T-helper 22 cell (primary cell): ENCODE data around the gene TIGD1.
"Not testable (repeated sequence)": the region's sequence is repeated elsewhere in the genome, so short reads cannot be mapped to it uniquely, and the experiment has no call there.

Source experiments
- DNase-seq: peaks from one replicate; pipeline ENCODE4 v3.0.0-alpha.2; 2020; ENCODE audit warnings: low read depth

Gene TIGD1

DNA sequence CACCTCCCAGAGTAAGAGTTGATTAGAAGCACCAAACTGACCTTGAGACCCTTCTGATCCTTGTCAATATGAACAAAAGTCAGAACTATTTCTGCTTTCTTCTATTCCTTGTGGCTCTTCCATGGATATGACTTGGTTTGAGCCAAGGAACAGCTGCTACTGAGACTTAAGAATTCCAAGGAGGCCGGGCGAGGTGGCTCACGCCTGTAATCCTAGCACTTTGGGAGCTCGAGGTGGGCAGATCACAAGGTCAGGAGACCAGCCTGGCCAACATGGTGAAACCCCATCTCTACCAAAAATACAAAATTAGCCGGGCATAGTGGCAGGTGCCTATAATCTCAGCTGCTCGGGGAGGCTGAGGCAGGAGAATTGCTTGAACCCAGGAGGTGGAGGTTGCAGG, 20.1 kb upstream of the TIGD1 start:
- DNase-seq = not testable (repeated sequence)

DNA sequence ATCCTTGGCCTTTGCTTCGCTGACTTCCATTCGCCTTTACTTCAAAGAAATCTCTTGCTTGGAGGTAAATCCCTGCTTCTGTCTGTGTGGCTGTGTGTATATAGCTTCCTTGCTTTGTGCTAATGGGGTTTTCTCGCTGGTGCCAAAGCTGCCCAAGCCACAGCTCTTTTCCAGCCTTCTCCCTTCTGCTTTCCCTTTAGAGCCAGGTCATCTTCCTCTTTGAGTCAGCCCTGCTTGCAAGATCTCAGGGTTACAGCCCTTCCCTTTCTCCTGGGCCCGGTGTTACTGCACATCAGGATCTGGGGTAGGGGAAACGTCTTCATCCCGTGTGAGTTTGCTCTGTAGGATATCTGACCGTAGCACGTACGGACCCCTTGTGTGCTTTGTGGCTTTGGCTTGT, 19.2 kb upstream of the TIGD1 start:
- no peak for DNase-seq

DNA sequence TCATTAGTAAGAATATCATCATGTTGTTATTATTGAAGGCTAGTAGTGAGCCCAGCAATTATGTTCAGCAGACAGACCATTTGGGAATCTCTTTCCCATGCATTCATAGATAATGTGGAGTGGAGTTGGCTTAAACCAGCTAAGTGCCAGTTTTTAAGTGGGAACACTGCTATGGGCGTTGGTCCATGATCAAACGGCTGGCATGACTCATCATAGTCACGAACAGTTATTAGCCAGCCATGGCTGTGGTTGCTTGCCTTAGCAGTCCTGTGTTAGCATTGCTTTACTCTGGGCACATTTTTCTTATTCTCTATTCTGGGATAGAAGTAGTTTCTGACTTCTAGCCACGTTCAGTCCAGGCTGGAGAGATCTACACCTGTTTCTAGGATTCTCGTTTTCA, 17.8 kb upstream of the TIGD1 start:
- DNase-seq = no peak

DNA sequence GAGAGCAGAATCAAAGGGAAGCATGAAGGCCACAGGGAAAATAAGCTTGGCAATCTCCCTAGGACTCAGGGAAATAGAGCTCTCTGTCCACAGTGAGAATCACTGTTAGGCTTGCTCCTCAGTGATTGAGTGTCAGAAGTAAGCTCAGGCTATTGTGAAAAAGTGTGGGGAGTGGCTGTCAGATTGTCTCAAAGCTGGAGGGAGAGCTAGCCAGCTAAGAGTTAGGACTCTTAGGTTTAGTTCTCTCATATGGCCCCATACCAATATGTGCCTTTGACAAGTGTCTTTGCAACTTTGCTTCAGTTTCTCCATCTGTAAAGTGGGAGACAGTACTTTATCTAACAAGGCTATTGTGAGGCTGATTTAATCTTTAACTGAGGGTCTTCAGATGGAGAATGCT, 17.4 kb upstream of the TIGD1 start:
- DNase-seq = no peak

DNA sequence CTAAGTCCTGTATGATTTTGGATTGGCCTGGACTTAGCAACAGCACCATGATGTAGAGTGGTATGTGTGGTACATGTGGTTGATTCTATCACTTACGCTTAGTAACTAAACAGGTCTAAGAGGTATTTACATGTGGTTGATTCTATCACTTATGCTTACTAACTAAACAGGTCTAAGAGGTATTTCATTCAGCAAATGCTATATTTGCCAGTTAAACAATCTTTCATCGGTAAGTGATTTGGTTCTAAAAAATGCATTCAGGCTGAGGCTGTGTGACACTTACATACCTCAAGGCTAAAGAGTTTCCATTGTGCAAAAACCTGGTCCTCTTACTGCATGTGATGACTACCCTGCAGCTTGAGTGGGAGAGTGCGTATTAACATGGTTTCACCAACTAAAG, 13.2 kb upstream of the TIGD1 start:
- DNase-seq = no peak

DNA sequence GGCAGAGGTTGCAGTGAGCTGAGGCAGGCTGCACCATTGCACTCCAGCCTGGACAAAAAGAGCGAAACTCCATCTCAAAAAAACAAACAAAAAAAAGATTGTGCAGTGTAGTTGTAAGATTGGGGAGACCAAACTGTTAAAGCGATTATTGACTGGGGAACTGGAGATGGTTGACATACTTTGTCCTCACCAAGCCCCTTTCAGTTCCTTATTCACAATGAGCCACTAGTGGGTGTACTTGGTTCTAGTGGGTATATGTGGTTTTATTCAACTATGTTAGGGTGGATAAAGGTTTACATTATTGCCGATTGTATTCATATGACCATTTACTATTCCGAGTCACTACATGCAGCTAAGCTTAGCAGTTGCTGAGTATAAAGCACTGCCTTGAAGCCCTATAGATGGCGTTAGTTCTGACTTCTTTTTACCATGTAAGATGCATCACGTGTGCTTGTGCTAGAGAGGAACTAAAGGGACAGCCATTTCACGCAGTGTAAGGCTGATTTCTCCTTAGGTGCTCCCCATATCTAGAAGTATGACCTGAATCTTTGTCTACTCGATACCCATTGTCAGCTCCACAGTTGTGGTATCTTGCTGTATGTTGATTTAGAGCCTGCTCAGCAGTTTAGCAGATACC, 12.3 kb upstream of the TIGD1 start:
- DNase-seq = no peak

DNA sequence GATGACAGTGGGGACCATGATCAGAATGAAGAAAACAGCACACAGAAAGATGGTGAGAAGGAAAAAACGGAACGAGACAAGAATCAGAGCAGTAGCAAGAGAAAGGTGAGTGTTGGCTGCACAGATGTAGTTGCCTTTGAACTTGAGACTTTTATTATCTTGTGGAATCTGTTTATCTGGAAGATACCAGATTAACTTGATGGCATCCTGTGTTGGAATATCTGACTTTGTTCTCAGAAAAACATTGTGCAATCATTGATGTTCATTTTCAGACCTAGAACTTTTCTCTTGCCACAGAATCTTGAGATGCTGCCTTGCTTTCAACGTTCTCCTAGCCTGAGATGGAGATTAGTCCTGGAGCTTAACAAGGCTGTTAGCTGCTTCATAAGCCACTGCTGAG, 6.1 kb upstream of the TIGD1 start:
- no peak for DNase-seq

DNA sequence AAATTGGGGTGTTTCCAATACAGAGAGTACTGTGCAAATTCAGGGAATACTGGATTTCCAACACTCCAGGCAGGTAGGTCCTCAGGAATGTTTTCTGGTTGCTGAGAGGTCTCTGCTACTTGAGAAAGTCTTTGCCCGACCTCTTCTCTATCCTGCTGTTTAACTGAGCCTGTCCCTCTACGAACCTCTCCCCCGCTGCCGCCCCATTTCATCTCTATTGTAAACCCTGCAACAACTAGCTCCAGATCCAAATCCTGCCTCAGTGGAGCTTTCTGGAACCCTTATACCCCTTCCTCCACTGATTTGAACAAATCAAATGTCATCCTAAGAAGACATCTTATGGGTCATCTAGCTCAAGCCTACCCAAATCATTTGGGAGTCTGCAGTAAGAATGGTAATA, 1.4 kb upstream of the TIGD1 start:
- DNase-seq = no peak

DNA sequence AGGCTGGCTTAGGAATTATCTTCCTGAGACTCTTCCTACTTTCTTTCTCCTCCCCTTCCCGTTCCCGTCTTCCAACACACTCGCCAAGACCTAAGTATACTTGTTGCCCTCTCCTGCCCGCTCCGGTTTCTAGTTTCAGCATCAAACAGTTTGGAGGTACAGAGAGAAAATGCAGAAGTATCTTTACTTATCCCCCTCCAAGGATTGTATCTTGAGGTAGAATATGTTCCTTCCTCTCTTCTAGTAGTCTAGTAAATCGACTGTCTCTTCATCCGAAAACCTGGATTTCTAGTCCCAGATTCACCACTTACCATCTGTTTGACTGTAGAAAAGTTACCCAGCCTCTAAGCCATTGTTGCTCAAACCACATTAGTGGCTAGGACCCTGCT, 887 bp upstream of the TIGD1 start:
- no peak for DNase-seq

DNA sequence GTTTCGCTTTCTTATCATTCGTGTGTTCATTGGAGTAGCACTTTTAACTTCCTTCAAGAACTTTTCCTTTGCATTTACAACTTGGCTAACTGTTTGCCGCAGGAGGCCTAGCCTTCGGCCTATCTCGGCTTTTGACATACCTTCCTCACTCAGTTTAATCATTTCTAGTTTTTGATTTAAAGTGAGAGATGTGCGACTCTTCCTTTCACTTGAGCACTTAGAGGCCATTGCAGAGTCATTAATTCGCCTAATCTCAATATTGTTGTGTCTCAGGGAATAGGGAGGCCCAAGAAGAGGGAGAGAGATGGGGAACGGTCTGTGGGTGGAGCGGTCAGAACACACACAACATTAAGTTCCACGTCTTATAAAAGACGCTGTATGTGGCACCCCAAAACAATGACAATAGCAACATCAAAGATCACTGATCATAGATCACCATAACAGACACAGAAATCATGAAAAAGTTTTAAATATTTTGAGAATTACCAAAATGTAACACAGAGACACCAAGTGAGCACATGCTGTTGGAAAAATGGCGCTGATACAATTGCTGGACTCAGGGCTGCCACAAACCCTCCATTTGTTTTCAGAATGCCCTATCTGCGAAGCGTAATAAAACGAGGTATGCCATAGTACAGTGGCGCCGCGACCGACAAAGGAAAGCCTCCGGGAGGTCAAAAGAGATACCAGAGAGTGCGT, 553 bp downstream of the TIGD1 start:
- DNase-seq = no peak

DNA sequence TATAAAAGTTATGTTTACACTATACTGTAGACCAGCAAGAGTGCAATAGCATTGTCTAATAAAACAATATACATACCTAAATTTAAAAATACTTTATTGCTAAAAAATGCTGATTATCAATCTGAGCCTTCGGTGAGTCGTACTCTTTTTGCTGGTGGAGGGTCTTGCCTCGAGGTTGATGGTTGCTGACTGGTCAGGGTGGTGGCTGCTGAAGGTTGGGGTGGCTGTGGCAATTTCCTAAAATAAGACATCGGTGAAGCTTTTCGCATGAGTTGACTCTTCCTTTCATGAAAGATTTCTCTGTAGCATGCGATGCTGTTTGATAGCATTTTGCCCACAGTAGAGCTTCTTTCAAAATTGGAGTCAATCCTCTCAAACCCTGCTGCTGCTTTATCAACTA, 2.4 kb downstream of the TIGD1 start:
- no peak for DNase-seq

DNA sequence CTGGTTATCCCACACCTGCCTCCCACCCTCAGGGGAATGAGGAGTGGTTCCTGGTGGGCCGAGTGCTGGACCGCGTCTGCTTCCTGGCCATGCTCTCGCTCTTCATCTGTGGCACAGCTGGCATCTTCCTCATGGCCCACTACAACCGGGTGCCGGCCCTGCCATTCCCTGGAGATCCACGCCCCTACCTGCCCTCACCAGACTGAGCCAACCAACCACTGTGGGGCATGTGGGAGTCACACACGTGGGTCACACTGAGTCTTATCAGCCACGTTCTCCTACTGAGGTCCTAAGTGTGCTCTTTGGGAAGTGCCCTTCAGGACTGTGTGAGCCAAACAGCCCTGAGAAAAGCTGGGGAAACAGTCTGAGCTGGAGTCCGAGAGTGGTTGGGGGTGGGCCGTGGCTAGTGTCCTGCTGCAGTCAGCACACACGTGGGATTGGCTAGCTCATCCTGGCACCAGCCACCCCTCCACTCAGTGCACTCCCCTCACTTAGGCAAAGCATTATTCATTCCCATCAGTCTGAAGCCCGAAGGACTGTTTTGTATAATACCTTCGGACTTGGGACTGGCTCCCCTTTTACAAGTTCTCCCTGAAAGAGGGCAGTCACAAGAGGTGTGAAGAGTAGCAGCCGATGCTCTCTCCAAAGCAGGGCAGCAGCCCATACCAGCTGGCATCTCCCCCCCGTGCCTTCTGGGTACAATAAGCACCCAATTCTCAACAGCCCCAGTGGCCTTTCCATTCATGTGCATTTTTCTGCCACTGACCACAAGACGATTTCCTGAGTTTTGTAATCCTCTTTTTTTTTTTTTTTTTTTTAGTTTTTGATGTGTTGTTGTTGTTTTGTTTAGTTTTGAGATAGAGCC, 4.6 kb downstream of the TIGD1 start:
- no peak for DNase-seq

DNA sequence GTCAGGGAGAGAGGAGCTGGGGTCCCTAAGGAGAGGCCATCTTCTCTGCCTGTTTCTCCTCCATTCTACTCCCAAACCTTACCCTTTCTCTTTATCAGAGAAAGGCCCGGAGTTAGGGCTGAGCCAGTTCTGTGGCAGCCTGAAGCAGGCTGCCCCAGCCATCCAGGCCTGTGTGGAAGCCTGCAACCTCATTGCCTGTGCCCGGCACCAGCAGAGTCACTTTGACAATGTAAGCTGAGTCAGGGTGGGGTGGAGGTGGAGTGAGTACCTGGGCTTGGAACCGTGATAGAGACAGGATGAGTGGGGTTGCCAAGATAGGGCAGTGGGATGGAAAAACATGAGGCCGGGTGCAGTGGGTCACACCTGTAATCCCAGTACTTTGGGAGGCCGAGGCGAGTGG, 5.7 kb downstream of the TIGD1 start:
- no peak for DNase-seq

DNA sequence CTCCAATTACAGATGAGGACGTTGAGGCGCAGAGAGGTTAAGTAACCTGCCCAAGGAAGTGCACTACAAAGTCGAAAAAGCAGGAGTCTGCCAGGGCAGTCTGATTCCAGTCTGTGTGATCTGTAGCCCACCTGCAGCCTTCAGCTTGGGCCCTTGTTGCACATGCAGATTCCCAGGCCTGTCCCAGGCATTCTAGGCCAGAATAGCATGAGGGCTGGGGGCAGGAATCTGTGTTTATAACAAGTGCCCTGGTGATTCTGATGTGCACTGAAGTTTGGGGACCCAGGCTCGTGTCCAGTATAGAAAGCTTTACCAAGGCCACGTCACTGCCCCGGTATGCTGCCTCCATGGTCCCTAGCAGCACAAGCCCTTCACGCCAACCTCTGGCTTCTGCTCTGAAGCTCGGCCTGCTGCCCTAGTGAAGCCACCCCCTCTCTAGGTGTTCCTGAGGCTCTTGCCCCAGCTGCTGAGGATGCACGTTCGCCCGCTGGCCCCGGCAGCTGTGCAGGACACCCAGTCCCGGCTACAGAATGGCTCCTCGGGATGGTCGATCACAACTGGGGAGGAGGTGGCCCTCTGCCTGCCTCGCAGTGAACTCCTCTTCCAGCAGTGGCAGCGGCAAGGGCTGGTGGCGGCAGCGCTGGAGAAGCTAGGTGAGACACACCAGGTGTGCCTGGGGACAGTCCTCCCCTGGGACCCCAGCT, 6.3 kb downstream of the TIGD1 start:
- DNase-seq = no peak

DNA sequence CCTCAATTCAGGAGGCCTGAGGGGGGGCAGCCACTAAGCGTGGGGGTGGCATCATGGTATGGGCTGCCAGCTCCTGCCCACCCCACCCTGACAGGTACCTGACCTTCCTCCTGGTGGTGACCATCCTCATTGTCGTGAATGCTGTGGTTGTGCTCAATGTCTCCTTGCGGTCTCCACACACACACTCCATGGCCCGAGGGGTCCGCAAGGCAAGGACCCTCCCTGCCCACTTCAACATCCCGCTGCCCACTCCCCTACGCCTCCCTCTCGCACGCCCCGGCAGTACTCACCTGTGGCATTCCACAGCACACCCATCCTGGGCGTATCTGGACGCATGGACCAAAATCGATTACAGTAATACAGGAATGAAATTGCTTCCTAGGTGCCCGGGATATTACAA, 6.9 kb downstream of the TIGD1 start:
- no peak for DNase-seq

DNA sequence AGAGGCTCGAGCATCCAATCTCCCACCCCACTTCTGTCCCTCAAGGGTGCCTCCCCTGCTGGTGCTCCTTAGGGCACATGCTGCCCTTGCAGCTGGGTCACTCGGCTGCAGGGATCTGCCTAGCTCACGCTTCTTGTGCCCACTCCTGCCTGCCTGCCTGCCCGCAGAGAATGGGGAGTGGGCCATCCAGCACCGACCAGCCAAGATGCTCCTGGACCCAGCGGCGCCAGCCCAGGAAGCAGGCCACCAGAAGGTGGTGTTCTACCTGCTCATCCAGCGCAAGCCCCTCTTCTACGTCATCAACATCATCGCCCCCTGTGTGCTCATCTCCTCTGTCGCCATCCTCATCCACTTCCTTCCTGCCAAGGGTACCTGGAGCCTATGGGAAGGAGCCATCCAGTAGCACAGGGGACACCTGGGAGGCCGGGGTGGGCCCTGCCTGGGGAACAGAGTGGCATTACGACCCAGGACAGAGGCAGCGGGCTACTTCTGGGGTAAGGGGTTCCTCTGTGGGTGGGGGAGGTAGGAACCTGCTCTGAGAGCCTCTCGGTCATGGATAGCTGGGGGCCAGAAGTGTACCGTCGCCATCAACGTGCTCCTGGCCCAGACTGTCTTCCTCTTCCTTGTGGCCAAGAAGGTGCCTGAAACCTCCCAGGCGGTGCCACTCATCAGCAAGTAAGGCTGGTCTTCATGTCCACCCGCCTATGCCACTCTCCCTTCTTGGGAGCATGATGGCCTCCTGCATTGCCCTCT, 7.5 kb downstream of the TIGD1 start:
- DNase-seq = no peak

DNA sequence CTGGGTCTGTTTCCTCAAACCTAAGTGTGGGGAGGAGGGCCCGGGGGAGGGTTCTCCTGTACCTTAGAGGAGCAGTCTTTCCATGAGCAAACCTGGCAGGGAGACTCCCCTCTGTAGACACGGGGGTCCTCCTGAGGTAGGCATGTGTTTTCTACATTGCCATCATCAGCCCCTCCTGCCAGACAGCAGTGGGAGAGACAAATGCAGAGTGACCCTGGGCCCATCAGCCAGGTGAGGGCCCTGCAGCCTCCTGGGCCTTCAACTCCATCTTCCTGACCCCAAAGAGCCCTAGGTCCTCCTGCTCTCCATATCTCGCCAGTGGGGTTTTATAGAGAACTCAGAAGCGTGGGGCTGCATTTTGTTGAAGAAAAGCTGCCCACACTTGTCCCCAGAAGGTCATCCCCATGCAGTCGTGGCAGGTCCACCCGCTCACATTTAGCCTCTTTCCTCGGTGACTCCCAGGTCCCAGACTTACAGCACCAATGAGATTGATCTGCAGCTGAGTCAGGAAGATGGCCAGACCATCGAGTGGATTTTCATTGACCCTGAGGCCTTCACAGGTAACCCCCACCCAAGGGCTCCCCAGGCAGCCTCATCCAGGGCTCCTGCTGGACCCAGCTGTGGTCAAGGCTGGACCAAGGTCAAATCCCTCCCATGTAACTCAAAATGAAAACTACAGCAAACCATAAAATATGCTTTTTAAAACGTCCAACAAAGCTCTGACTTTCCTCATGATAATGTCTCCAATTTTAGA, 8.2 kb downstream of the TIGD1 start:
- no peak for DNase-seq

DNA sequence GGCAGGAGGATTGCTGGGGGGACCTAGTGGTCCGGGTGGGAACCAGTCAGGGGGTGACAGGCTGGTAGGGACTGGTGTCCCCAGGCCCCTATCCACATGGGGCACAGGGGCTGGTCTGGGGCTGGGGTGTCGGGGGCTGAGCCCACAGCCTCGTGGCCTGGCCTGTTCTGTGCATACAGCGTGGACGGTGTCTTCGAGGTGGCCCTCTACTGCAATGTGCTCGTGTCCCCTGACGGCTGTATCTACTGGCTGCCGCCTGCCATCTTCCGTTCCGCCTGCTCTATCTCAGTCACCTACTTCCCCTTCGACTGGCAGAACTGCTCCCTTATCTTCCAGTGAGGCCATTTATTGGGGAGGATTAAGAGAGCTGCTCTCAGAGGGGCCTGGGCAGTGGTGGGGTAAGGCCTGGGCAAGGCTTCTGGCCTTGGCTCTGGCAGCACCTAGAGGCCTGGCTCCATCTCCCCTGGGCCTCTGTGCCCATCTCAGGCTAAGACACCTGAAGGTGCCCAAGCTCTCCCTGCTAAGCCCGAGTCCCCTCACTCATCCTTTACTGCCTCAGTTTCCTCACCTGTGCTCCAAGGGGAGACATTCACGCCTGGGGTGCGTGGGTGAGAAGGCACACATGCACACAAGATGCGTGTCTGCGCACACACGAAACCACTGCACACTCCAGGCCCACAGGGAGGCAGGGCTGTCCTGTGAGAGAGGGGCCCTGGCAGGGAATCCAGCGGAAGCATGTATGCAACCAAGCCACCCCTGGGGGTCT, 9.0 kb downstream of the TIGD1 start:
- no peak for DNase-seq

DNA sequence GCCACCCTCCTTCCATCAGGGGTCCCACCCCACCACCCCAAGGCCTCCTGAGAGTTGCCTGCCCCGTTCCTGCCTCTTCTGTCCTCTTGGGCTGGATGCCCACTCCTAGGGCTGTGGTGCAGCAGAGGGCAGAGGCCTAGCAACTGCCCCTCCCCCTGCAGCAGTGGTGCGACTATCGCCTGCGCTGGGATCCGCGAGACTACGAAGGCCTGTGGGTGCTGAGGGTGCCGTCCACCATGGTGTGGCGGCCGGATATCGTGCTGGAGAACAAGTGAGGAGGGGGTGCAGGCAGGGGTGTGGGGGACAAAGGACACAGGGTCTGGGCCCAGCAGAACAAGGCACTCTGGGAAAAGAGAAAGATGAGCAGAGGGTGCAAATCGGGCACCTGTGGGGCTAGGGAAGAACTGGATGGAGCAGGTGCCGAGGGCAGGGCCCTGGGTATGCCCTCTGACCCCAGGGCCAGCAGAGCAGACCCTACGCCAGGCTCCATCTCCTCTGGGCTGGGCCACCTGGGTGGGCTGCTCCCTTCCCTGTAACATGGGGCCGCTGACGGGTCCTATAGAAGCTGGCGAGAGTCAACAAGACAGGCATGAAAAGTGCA, 9.8 kb downstream of the TIGD1 start:
- DNase-seq = no peak
